Gastroesophageal sphincter (tissue), 4 donors: ENCODE data around the gene FHIT. TPM values are rescaled to one million over a fixed set of nuclear protein-coding genes. Genes with fewer than 3 reads are reported as not detected.

Experiments
- ATAC-seq: fragments of 150-250 bp; one replicate; pipeline ENCODE4 v1.9.1; 2016; ENCODE audit warnings: mild to moderate bottlenecking, moderate library complexity
- H3K27ac ChIP-seq, 4 donors: fragments of 200-600 bp; sonication (generic) in 3 of 4; 1 replicate in 3 of 4; 2 replicates in 1 of 4; pipeline ENCODE4 v1.5.1; 2016 to 2019
- H3K27me3 ChIP-seq: fragments of 200-600 bp; sonication (generic); one replicate; pipeline ENCODE4 v1.5.1; 2019
- H3K36me3 ChIP-seq, 2 donors: fragments of 200-600 bp; sonication (generic); one replicate each; pipeline ENCODE4 v1.5.1; 2019; ENCODE audit warnings: control low read depth in 1 of 2
- H3K4me1 ChIP-seq, 3 donors: fragments of 200-600 bp; sonication (generic); 1 replicate in 2 of 3; 2 replicates in 1 of 3; pipeline ENCODE4 v1.5.1; 2016 to 2019; ENCODE audit warnings: control low read depth in 2 of 3
- H3K4me3 ChIP-seq, 2 donors: fragments of 200-600 bp; sonication (generic); one replicate each; pipeline ENCODE4 v1.5.1; 2019; ENCODE audit warnings: mild to moderate bottlenecking in 1 of 2, moderate library complexity in 1 of 2
- H3K9me3 ChIP-seq, 3 donors: fragments of 200-600 bp; sonication (generic); one replicate each; pipeline ENCODE4 v1.5.1; 2017 to 2019; ENCODE audit warnings: control low read depth in 2 of 3
- CTCF ChIP-seq, 4 experiments: fragments of 200-600 bp in 2 of 4; fragments of 450-650 bp in 2 of 4; sonication (generic) in 1 of 4; IDR thresholded peaks; one replicate each; pipeline ENCODE4 v1.5.1; 2017 to 2019; ENCODE audit warnings: antibody characterized with exemption in 4 of 4, mild to moderate bottlenecking in 2 of 4, moderate library complexity in 2 of 4
- EP300 ChIP-seq: sonication (generic); formaldehyde crosslinking; IDR thresholded peaks from one replicate; pipeline ENCODE4 v1.6.1; 2017; ENCODE audit warnings: antibody characterized with exemption, mild to moderate bottlenecking
- POLR2A ChIP-seq, 2 donors: fragments of 450-650 bp; IDR thresholded peaks; one replicate each; pipeline ENCODE4 v1.6.1; 2017; ENCODE audit warnings: antibody characterized with exemption in 2 of 2, mild to moderate bottlenecking in 2 of 2, moderate library complexity in 1 of 2
- POLR2AphosphoS5 ChIP-seq: sonication (generic); formaldehyde crosslinking; IDR thresholded peaks from one replicate; pipeline ENCODE4 v1.6.1; 2017; ENCODE audit warnings: antibody characterized with exemption
- WGBS, 2 donors: methylation state at CpG; one replicate each; pipeline ENCODE4 v1.1.5; 2018; ENCODE audit warnings: low coverage in 1 of 2; 5-methylcytosine and 5-hydroxymethylcytosine counted together
- total RNA-seq, 4 donors: library from RNA; depleted of rRNA; stranded (reverse); fragments of >200 nt; gene quantifications; one replicate each; pipeline ENCODE4 v1.1.0, GENCODE V29; 2016

Gene FHIT
- total RNA-seq, 4 donors from 2014 or later, result 1.4 to 7.3 (median 3.9) TPM

GRCh38 chr3:60142009-60142408, 1109.2 kb downstream of the FHIT start:
- H3K36me3 ChIP-seq, result no peaks in the 10 kb centered on the region
- WGBS, 2 donors, result 28 to 82% methylated on average over 2 of the region's 2 CpGs
- no peak overlapping the region for H3K27ac ChIP-seq
- TF ChIP-seq CTCF (IDR thresholded peaks at IDR 0.05) (no peak), POLR2A (IDR thresholded peaks at IDR 0.05) (no peak), POLR2AphosphoS5 (no peak), EP300 (no peak)
- H3K9me3 ChIP-seq, result no peaks in the 10 kb centered on the region
- H3K4me1 ChIP-seq, result no peaks in the 10 kb centered on the region
- H3K27me3 ChIP-seq, result no peaks in the 10 kb centered on the region
- H3K4me3 ChIP-seq, result no peak overlapping the region
- ATAC-seq, result no peak

- no peak overlapping the region for H3K4me3 ChIP-seq
- no peaks in the 10 kb centered on the region for H3K36me3 ChIP-seq
- no peaks in the 10 kb centered on the region for H3K9me3 ChIP-seq
- WGBS, 2 donors, result 88 to 100% methylated on average over 1 of the region's 1 CpG
- ATAC-seq, result no peak
- no peaks in the 10 kb centered on the region for H3K27me3 ChIP-seq
- no peak overlapping the region for H3K27ac ChIP-seq
- no peaks in the 10 kb centered on the region for H3K4me1 ChIP-seq
- no peak for TF ChIP-seq EP300
- TF ChIP-seq POLR2AphosphoS5, result no peak
- TF ChIP-seq POLR2A (IDR thresholded peaks at IDR 0.05), result no peak
- TF ChIP-seq CTCF (IDR thresholded peaks at IDR 0.05), result no peak
Observed at GRCh38 chr3:60140160-60140559, 1111.1 kb downstream of the FHIT start.

GRCh38 chr3:60136601-60137000, 1114.7 kb downstream of the FHIT start:
- H3K27ac ChIP-seq, result no peak overlapping the region
- H3K9me3 ChIP-seq, result no peaks in the 10 kb centered on the region
- no peak for TF ChIP-seq POLR2AphosphoS5
- no peak for TF ChIP-seq CTCF (IDR thresholded peaks at IDR 0.05)
- no peak for TF ChIP-seq POLR2A (IDR thresholded peaks at IDR 0.05)
- ATAC-seq, result no peak
- peaks cover 0 to 11% (median 0%) of the 10 kb centered on the region in 3 donors for H3K4me1 ChIP-seq
- no peaks in the 10 kb centered on the region for H3K36me3 ChIP-seq
- H3K4me3 ChIP-seq, result no peak overlapping the region
- 75 to 100% methylated on average over 4 of the region's 4 CpGs for WGBS, 2 donors
- no peaks in the 10 kb centered on the region for H3K27me3 ChIP-seq

- ATAC-seq, result no peak
- WGBS, 2 donors, result 75 to 83% methylated on average over 1 to 2 of the region's 2 CpGs
- H3K4me1 ChIP-seq, result peaks cover 0 to 11% (median 0%) of the 10 kb centered on the region in 3 donors
- no peaks in the 10 kb centered on the region for H3K27me3 ChIP-seq
- no peak overlapping the region for H3K4me3 ChIP-seq
- H3K36me3 ChIP-seq, result no peaks in the 10 kb centered on the region
- TF ChIP-seq POLR2A (IDR thresholded peaks at IDR 0.05) (no peak), EP300 (no peak), POLR2AphosphoS5 (no peak), CTCF (IDR thresholded peaks at IDR 0.05) (no peak)
- no peaks in the 10 kb centered on the region for H3K9me3 ChIP-seq
- no peak overlapping the region for H3K27ac ChIP-seq
Observed at GRCh38 chr3:60135474-60135873, 1115.8 kb downstream of the FHIT start.

- no peak overlapping the region for H3K27ac ChIP-seq
- WGBS, 2 donors, result 34 to 35% methylated on average over 2 of the region's 2 CpGs
- ATAC-seq, result no peak
Observed at GRCh38 chr3:60133269-60134162, 1117.7 kb downstream of the FHIT start.

More at GRCh38 chr3:60133269-60134162, 1117.7 kb downstream of the FHIT start:
- no peaks in the 10 kb centered on the region for H3K36me3 ChIP-seq
- H3K9me3 ChIP-seq, result no peaks in the 10 kb centered on the region
- TF ChIP-seq EP300 (no peak), POLR2AphosphoS5 (no peak), CTCF (IDR thresholded peaks at IDR 0.05) (no peak), POLR2A (IDR thresholded peaks at IDR 0.05) (no peak)
- H3K27me3 ChIP-seq, result no peaks in the 10 kb centered on the region
- no peak overlapping the region for H3K4me3 ChIP-seq
- peaks cover 0 to 11% (median 0%) of the 10 kb centered on the region in 3 donors for H3K4me1 ChIP-seq
